Muscle of leg (tissue), 11 donors: ENCODE results near the gene CNOT2. TPM values are rescaled to one million over a fixed set of nuclear protein-coding genes. Genes with fewer than 3 reads are reported as not detected.
"Not testable (repeated sequence)": the region's sequence is repeated elsewhere in the genome, so short reads cannot be mapped to it uniquely, and the experiment has no call there.

Experiments used
- DNase-seq: peaks from one replicate; pipeline ENCODE4 v3.0.0; 2013
- H3K27ac ChIP-seq: one replicate; pipeline ENCODE4 v1.5.1; 2013; ENCODE audit warnings: mild to moderate bottlenecking, low read length, control low read depth
- H3K27me3 ChIP-seq: one replicate; pipeline ENCODE4 v1.6.1; 2013; ENCODE audit warnings: low read length; ENCODE audit not compliant: control insufficient read depth, insufficient read depth
- H3K36me3 ChIP-seq: one replicate; pipeline ENCODE4 v1.6.1; 2013; ENCODE audit warnings: low read length; ENCODE audit not compliant: control insufficient read depth, insufficient read depth
- H3K4me1 ChIP-seq: one replicate; pipeline ENCODE4 v1.6.1; 2013; ENCODE audit warnings: low read length; ENCODE audit not compliant: control insufficient read depth, insufficient read depth
- H3K4me3 ChIP-seq: one replicate; pipeline ENCODE4 v1.5.1; 2013; ENCODE audit warnings: low read length, control low read depth
- H3K9me3 ChIP-seq: replicated peaks from 2 replicates; pipeline ENCODE4 v1.6.1; 2013; ENCODE audit warnings: low read depth, low read length; ENCODE audit not compliant: control insufficient read depth
- WGBS: methylation state at CpG from one replicate; pipeline ENCODE4 v1.1.5; 2013; ENCODE audit warnings: missing lambda C conversion rate; ENCODE audit not compliant: insufficient coverage; 5-methylcytosine and 5-hydroxymethylcytosine counted together
- polyA plus RNA-seq, 8 donors: library from polyadenylated mRNA; unstranded; fragments of 120-200 nt; gene quantifications; one replicate each; pipeline versions ENCODE4 v1.2.1 to v1.2.3, GENCODE V29; 2013; ENCODE audit warnings: inconsistent platforms in 1 of 8, low replicate concordance in 1 of 8; ENCODE audit not compliant: insufficient read length in 8 of 8, insufficient read depth in 1 of 8
- total RNA-seq: library from RNA; stranded (reverse); fragments of 120-200 nt; gene quantifications from one replicate; pipeline ENCODE4 v1.2.4, GENCODE V29; 2013

Gene CNOT2
- total and polyA plus RNA-seq, 9 donors, result 54.8 to 97.9 (median 78.4) TPM

GRCh38 chr12:70379846-70380245 is 136.6 kb downstream of the CNOT2 start:
- no peak overlapping the region for H3K4me3 ChIP-seq
- DNase-seq, result no peak
- no CpG with 5 or more reads among the region's 1 CpG for WGBS

DNA sequence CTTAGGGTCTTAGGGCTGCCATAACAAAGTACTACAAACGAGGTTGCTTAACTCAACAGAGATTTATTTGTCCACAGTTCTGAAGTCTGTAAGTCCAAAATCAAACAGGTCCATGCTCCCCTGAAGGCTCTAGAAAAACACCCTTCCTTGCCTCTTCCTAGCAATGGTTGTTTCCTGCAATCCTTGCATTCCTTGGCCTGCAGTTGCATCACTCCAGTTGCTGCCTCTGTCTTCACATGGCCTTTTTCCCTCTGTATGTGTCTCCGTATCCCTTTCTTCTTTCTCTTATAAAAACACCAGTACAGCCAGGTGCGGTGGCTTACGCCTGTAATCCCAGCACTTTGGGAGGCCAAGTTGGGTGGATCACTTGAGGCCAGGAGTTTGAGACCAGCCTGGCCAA is 140.3 kb downstream of the CNOT2 start:
- H3K4me1 ChIP-seq, result no peaks in the 10 kb centered on the region
- H3K27ac ChIP-seq, result no peak overlapping the region
- no peak overlapping the region for H3K4me3 ChIP-seq
- H3K36me3 ChIP-seq, result no peaks in the 10 kb centered on the region
- no peaks in the 10 kb centered on the region for H3K27me3 ChIP-seq
- DNase-seq, result no peak
- 89% methylated on average over 3 of the region's 4 CpGs for WGBS
- peaks cover 9% of the 10 kb centered on the region for H3K9me3 ChIP-seq

More at GRCh38 chr12:70379846-70380245, 136.6 kb downstream of the CNOT2 start:
- no peaks in the 10 kb centered on the region for H3K27me3 ChIP-seq
- H3K27ac ChIP-seq, result no peak overlapping the region
- H3K4me1 ChIP-seq, result no peaks in the 10 kb centered on the region
- peaks cover 6% of the 10 kb centered on the region for H3K9me3 ChIP-seq
- peaks cover 2% of the 10 kb centered on the region for H3K36me3 ChIP-seq

DNA sequence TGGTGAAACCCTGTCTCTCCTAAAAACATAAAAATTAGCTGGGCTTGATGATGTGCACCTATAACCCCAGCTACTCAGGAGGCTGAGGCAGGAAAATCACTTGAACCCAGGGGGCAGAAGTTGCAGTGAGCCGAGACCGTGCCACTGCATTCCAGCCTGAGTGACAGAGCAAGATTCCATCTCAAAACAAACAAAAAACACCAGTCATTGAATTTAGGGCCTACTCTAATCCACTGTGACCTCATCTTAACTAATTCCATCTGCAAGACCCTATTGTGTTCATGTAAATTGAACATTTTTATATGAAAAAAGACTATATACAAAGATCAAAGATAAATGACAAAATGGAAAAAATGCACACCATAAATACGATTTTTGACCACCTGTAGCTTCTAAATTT is 140.7 kb downstream of the CNOT2 start:
- no peak overlapping the region for H3K4me3 ChIP-seq
- H3K36me3 ChIP-seq, result no peaks in the 10 kb centered on the region
- H3K9me3 ChIP-seq, result peaks cover 6% of the 10 kb centered on the region
- no peak for DNase-seq
- H3K4me1 ChIP-seq, result no peaks in the 10 kb centered on the region
- H3K27me3 ChIP-seq, result no peaks in the 10 kb centered on the region
- WGBS, result no CpG with 5 or more reads among the region's 3 CpGs
- H3K27ac ChIP-seq, result no peak overlapping the region

DNA sequence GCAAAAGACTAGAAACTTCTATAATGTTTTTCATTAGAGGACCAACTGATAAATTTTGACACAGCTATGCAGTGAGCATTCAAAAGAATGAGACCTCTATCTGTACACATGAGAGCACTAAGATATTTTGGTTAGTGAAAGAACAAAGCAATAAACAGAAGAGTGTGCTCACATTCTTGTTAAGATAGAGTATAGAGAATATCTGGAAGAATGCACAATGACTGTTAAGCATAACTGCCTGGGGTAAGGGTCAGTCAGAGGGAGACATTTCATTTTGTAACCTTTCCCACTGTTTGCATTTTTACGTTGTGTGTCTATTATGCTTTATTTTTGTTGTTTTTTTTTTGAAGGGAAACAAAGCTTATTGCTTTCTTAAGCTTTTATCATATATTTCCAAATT is 143.5 kb downstream of the CNOT2 start:
- Histone ChIP-seq H3K4me1 (no peaks in the 10 kb centered on the region), H3K9me3 (peaks cover 10% of the 10 kb centered on the region)
- WGBS, result no CpG with 5 or more reads among the region's 1 CpG

GRCh38 chr12:70389678-70390077 is 146.4 kb downstream of the CNOT2 start:
- Histone ChIP-seq H3K4me1 (no peaks in the 10 kb centered on the region), H3K36me3 (peaks cover 3% of the 10 kb centered on the region), H3K4me3 (no peak overlapping the region), H3K27me3 (no peaks in the 10 kb centered on the region), H3K27ac (no peak overlapping the region), H3K9me3 (peaks cover 10% of the 10 kb centered on the region)
- no peak for DNase-seq
- WGBS, result 89% methylated on average over 1 of the region's 2 CpGs

More for the DNA sequence above, 143.5 kb downstream of the CNOT2 start:
- H3K27me3 ChIP-seq, result no peaks in the 10 kb centered on the region
- no peak overlapping the region for H3K4me3 ChIP-seq
- H3K36me3 ChIP-seq, result peaks cover 3% of the 10 kb centered on the region
- no peak for DNase-seq
- H3K27ac ChIP-seq, result no peak overlapping the region

DNA sequence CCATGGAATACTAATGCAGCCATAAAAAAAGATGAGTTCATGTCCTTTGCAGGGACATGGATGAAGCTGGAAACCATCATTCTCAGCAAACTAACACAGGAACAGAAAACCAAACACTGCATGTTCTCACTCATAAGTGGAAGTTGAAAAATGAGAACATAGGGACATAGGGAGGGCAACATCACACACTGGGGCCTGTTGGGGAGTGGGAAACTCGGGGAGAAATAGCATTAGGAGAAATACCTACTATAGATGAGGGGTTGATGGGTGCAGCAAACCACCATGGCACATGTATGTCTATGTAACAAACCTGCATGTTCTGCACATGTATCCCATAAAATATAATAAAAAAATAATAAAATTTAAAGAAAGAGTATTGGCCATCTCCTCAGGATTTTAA is 149.4 kb downstream of the CNOT2 start:
- 67% methylated on average over 1 of the region's 1 CpG for WGBS
- not testable (repeated sequence) for H3K27me3 ChIP-seq, H3K4me3 ChIP-seq, H3K27ac ChIP-seq, DNase-seq, H3K36me3 ChIP-seq, H3K9me3 ChIP-seq, H3K4me1 ChIP-seq

DNA sequence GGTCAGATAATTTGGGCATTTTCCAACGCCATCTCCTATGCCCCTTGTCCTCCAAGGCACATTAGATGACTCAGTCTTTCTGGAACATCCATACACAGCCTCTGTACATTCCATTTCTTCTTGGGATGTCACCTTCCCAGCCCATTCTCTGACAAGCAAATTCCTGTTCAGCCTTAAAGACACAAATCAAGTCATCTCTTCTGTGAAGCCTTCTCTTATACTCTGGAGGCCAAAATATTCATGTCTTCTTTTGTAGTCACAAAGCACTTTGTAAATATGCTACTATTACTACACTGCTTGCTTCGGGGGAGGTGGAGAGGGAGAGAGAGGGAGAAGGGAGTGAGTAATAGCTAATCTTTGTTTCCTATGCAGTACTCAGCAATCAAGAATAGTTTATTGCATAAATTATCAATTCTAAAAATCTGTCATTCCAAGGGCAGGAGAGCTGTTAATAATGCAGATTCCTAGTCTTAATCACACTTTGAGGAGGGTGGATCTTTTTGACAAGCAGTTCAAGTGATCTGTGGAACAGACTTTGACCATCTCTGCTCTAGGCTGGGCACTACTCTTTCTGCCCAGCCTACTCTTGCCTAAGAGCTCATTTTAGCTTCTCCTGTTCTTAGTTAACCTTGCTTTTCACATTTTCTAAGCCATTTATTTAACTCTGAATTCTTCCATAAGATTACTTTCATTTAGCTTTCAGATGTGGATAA is 150.7 kb downstream of the CNOT2 start:
- DNase-seq, result no peak
- Histone ChIP-seq H3K4me3 (no peak overlapping the region), H3K27me3 (no peaks in the 10 kb centered on the region), H3K9me3 (peaks cover 7% of the 10 kb centered on the region), H3K27ac (no peak overlapping the region), H3K4me1 (no peaks in the 10 kb centered on the region), H3K36me3 (peaks cover 3% of the 10 kb centered on the region)
- 83% methylated on average over 1 of the region's 2 CpGs for WGBS

- Histone ChIP-seq H3K27me3 (no peaks in the 10 kb centered on the region), H3K36me3 (peaks cover 12% of the 10 kb centered on the region), H3K4me1 (no peaks in the 10 kb centered on the region)
Measured at GRCh38 chr12:70398002-70398401, 154.8 kb downstream of the CNOT2 start.

GRCh38 chr12:70398862-70399261 is 155.6 kb downstream of the CNOT2 start:
- Histone ChIP-seq H3K36me3 (peaks cover 12% of the 10 kb centered on the region), H3K27me3 (no peaks in the 10 kb centered on the region), H3K27ac (no peak overlapping the region), H3K9me3 (no peaks in the 10 kb centered on the region), H3K4me1 (no peaks in the 10 kb centered on the region), H3K4me3 (no peak overlapping the region)
- DNase-seq, result no peak
- 93% methylated on average over 3 of the region's 3 CpGs for WGBS

More at GRCh38 chr12:70398002-70398401, 154.8 kb downstream of the CNOT2 start:
- Histone ChIP-seq H3K4me3 (no peak overlapping the region), H3K9me3 (no peaks in the 10 kb centered on the region), H3K27ac (no peak overlapping the region)
- no peak for DNase-seq

DNA sequence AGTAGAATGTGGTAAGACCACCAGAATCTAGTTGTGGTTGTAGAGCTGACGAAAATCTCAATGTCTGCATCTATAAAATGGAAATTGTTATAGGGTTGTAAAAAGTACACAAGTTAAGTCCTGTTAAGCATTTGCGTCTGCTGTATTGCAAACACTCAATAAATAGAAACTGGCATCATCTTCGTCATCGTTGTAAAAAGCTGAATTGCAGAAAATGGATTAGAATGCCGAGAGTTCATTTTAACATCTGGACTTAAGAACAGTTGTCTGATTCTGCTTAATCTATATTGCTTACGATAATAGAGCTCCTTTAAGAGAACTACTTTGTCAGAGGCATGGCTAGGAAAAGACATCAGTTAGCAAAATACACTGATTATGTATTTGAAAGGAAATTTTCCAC is 156.1 kb downstream of the CNOT2 start:
- no peaks in the 10 kb centered on the region for H3K27me3 ChIP-seq
- H3K9me3 ChIP-seq, result no peaks in the 10 kb centered on the region
- H3K27ac ChIP-seq, result no peak overlapping the region
- WGBS, result no CpG with 5 or more reads among the region's 6 CpGs
- peaks cover 12% of the 10 kb centered on the region for H3K36me3 ChIP-seq
- peak; percentile 7 for DNase-seq
- no peak overlapping the region for H3K4me3 ChIP-seq
- no peaks in the 10 kb centered on the region for H3K4me1 ChIP-seq

GRCh38 chr12:70400124-70400523 is 156.9 kb downstream of the CNOT2 start:
- Histone ChIP-seq H3K36me3 (peaks cover 12% of the 10 kb centered on the region), H3K9me3 (no peaks in the 10 kb centered on the region), H3K27me3 (no peaks in the 10 kb centered on the region), H3K4me1 (no peaks in the 10 kb centered on the region), H3K4me3 (no peak overlapping the region), H3K27ac (no peak overlapping the region)
- WGBS, result no CpG with 5 or more reads among the region's 3 CpGs
- no peak for DNase-seq
